Activated CD8-positive, alpha-beta memory T cell treated with anti-CD3 and anti-CD28 coated beads for 4 hours (primary cell): ENCODE measurements around the gene WNK1.

ENCODE experiments used
- DNase-seq, 2 donors: peaks; one replicate each; pipeline ENCODE4 v3.0.0-alpha.2; 2020; ENCODE audit warnings: low read depth in 2 of 2

Gene WNK1

GRCh38 chr12:862303-862911 lies 110.0 kb downstream of the WNK1 start:
- DNase-seq: no peak

GRCh38 chr12:863285-863684 lies 110.9 kb downstream of the WNK1 start:
- no peak for DNase-seq

GRCh38 chr12:865614-866013 lies 113.2 kb downstream of the WNK1 start:
- no peak for DNase-seq

- DNase-seq: no peak
These were observed 115.5 kb downstream of the WNK1 start for GRCh38 chr12:867905-868304.

GRCh38 chr12:868722-869121 lies 116.3 kb downstream of the WNK1 start:
- no peak for DNase-seq

- no peak for DNase-seq
These were observed 118.0 kb downstream of the WNK1 start for GRCh38 chr12:870378-870777.

- no peak for DNase-seq
These were observed 121.6 kb downstream of the WNK1 start for GRCh38 chr12:873954-874353.

- no peak for DNase-seq
These were observed 127.3 kb downstream of the WNK1 start for GRCh38 chr12:879641-880040.

- DNase-seq: no peak
These were observed 128.3 kb downstream of the WNK1 start for GRCh38 chr12:880656-881055.

GRCh38 chr12:884746-885414 lies 132.5 kb downstream of the WNK1 start:
- DNase-seq: no peak

GRCh38 chr12:885701-886100 lies 133.3 kb downstream of the WNK1 start:
- DNase-seq: no peak

- DNase-seq: no peak
These were observed 133.8 kb downstream of the WNK1 start for GRCh38 chr12:886206-886605.

GRCh38 chr12:894226-894625 lies 141.8 kb downstream of the WNK1 start:
- DNase-seq: no peak

- DNase-seq: no peak
These were observed 143.7 kb downstream of the WNK1 start for GRCh38 chr12:896031-896430.

- DNase-seq: no peak
These were observed 145.0 kb downstream of the WNK1 start for GRCh38 chr12:897386-897785.

GRCh38 chr12:902581-902980 lies 150.2 kb downstream of the WNK1 start:
- DNase-seq: no peak

- no peak for DNase-seq
These were observed 150.7 kb downstream of the WNK1 start for GRCh38 chr12:903055-903454.

- DNase-seq: no peak
These were observed 151.6 kb downstream of the WNK1 start for GRCh38 chr12:904010-904414.

GRCh38 chr12:905261-906031 lies 153.1 kb downstream of the WNK1 start:
- DNase-seq: no peak

- DNase-seq: no peak
These were observed 153.7 kb downstream of the WNK1 start for GRCh38 chr12:906062-906585.

GRCh38 chr12:907413-908185 lies 155.2 kb downstream of the WNK1 start:
- no peak for DNase-seq

GRCh38 chr12:909861-910260 lies 157.5 kb downstream of the WNK1 start:
- no peak for DNase-seq
